ENCODE measurements around the gene PRKAG1.

PRKAG1 gene

DNA sequence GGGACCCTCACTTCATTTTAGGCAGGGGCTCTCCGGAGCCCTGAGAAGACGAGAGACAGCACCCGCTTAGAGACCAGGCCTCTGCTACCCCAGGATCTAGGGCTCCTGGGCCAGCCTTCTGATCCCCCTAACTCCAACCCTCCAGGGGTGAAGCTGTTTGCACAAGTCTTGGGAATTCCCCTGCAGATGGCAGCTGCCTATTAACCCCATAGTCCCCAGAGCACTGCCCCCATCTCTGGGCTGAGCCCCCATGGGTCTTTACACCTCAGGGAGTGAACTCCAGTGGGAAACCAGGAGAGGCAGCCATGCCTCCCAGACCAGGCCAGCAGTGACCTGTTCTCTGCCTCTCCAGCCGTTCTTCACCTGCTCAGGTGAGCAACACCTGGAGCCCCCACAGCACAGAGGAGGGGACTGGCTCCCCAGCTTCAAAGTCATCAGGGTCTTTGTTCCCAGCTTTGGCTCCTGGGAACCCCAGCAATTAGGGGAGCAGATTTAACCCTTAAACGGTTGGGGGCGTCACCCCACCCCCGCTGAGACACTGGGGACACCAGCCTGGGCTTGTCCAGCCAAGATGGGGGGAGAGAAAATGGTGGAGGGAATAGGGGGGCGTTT lies 49.3 kb downstream of the PRKAG1 start:
- in situ Hi-C loops (cut with MboI; ENCODE audit: low pct_unique_long_range_greater_than_20kb, low sequenced_read_pairs, unreplicated experiment) = no loop called here
- TF ChIP-seq CTCF (IDR thresholded peaks at IDR 0.05; ENCODE audit: extremely low read depth, insufficient read depth, missing control alignments) = no peak
- DNase-seq (ENCODE audit: low spot score) = no peak

GRCh38 chr12:48968467-48968866 lies 50.1 kb downstream of the PRKAG1 start:
- TF ChIP-seq CTCF (IDR thresholded peaks at IDR 0.05; ENCODE audit: extremely low read depth, insufficient read depth, missing control alignments) = no peak
- peak; percentile 87 for DNase-seq (ENCODE audit: low spot score)
- in situ Hi-C loops (cut with MboI; ENCODE audit: low pct_unique_long_range_greater_than_20kb, low sequenced_read_pairs, unreplicated experiment) = no loop called here

DNA sequence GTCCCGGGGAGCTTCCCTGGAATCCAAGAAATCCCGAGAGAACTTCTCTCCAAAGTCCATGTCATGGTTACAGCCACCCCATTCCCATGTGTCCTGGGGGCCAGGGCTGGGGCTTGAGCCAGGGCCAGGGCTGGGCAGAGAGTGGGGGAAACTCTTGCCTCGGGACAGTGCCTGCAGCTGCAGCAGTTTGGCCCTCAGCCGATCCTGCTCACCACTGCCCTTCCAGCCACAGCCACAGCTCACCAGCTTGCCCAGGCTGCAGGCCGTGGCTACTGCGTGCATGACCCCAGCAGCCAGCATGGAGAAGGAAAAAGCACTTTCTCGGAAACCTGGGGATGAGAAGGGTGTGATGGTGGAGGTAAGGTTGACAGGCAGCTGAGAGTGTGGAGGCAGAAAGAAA lies 50.6 kb downstream of the PRKAG1 start:
- in situ Hi-C loops (cut with MboI; ENCODE audit: low pct_unique_long_range_greater_than_20kb, low sequenced_read_pairs, unreplicated experiment) = no loop called here
- DNase-seq (ENCODE audit: low spot score) = no peak
- TF ChIP-seq CTCF (IDR thresholded peaks at IDR 0.05; ENCODE audit: extremely low read depth, insufficient read depth, missing control alignments) = no peak

DNA sequence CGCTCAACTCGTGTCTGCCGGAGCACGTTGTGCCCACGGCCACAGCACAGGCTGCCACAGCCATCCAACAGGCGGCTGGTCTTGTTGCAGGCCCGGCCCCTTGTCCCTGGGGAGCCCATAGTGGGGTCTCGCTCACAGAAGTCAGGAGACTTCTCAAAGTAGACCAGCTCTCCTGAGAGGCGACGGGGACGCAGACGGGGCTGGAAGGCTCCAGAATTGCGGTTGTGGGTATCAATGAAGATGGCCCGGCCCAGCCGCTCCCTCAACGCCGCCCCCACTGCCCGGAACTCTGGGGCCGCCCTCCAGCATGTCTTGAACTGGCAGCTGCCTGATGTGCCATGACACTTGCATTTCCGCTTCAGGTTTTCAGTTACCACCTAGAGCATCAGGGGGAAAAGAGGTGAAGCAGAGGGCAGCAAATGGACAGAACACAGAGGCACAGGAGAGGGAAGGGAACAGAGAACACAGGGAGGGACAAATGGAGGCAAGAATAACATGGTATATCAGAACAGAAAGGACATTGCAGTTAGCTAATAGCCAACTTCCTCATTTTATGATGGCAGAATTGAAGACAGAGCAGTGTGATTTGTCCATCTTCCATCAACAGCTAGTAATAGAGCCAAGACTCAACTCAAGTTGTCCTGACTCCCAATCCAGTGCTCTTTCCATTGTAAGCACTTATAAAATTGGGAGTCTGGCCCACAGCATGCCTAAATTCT lies 52.2 kb downstream of the PRKAG1 start:
- TF ChIP-seq CTCF (IDR thresholded peaks at IDR 0.05; ENCODE audit: extremely low read depth, insufficient read depth, missing control alignments) = no peak
- DNase-seq (ENCODE audit: low spot score) = no peak
- in situ Hi-C loops (cut with MboI; ENCODE audit: low pct_unique_long_range_greater_than_20kb, low sequenced_read_pairs, unreplicated experiment) = no loop called here

- TF ChIP-seq CTCF (IDR thresholded peaks at IDR 0.05; ENCODE audit: extremely low read depth, insufficient read depth, missing control alignments) = no peak
- in situ Hi-C loops (cut with MboI; ENCODE audit: low pct_unique_long_range_greater_than_20kb, low sequenced_read_pairs, unreplicated experiment) = no loop called here
- no peak for DNase-seq (ENCODE audit: low spot score)
These were observed 53.2 kb downstream of the PRKAG1 start for GRCh38 chr12:48965298-48965838.

GRCh38 chr12:48961801-48962200 lies 56.8 kb downstream of the PRKAG1 start:
- DNase-seq (ENCODE audit: low spot score) = no peak
- in situ Hi-C loops (cut with MboI; ENCODE audit: low pct_unique_long_range_greater_than_20kb, low sequenced_read_pairs, unreplicated experiment) = no loop called here
- TF ChIP-seq CTCF (IDR thresholded peaks at IDR 0.05; ENCODE audit: extremely low read depth, insufficient read depth, missing control alignments) = no peak

Measured in GM13977 (cell line).